ENCODE data around the gene SLC25A26.

SLC25A26 gene

GRCh38 chr3:66378256-66378655 is 157.5 kb downstream of the SLC25A26 start:
- Histone ChIP-seq H3K4me1 (ENCODE audit: control insufficient read depth, low read depth, low read length) (no peaks in the 10 kb centered on the region), H3K4me3 (ENCODE audit: low read length) (no peak overlapping the region), H3K27ac (ENCODE audit: low read length) (no peak overlapping the region), H3K36me3 (ENCODE audit: control insufficient read depth, low read depth, low read length) (peaks cover 79% of the 10 kb centered on the region), H3K9me3 (ENCODE audit: control insufficient read depth, low read depth, low read length) (no peaks in the 10 kb centered on the region), H3K9ac (ENCODE audit: low read length) (no peak overlapping the region), H3K27me3 (ENCODE audit: control insufficient read depth, insufficient read depth, low read length) (no peaks in the 10 kb centered on the region)

GRCh38 chr3:66379565-66379964 is 158.8 kb downstream of the SLC25A26 start:
- Histone ChIP-seq H3K27ac (ENCODE audit: low read length) (no peak overlapping the region), H3K36me3 (ENCODE audit: control insufficient read depth, low read depth, low read length) (peaks cover 92% of the 10 kb centered on the region), H3K9ac (ENCODE audit: low read length) (no peak overlapping the region), H3K4me1 (ENCODE audit: control insufficient read depth, low read depth, low read length) (no peaks in the 10 kb centered on the region), H3K27me3 (ENCODE audit: control insufficient read depth, insufficient read depth, low read length) (no peaks in the 10 kb centered on the region), H3K4me3 (ENCODE audit: low read length) (no peak overlapping the region), H3K9me3 (ENCODE audit: control insufficient read depth, low read depth, low read length) (no peaks in the 10 kb centered on the region)

GRCh38 chr3:66380200-66380932 is 159.6 kb downstream of the SLC25A26 start:
- Histone ChIP-seq H3K9ac (ENCODE audit: low read length) (no peak overlapping the region), H3K27ac (ENCODE audit: low read length) (no peak overlapping the region), H3K4me1 (ENCODE audit: control insufficient read depth, low read depth, low read length) (no peaks in the 10 kb centered on the region), H3K4me3 (ENCODE audit: low read length) (no peak overlapping the region), H3K27me3 (ENCODE audit: control insufficient read depth, insufficient read depth, low read length) (no peaks in the 10 kb centered on the region), H3K9me3 (ENCODE audit: control insufficient read depth, low read depth, low read length) (no peaks in the 10 kb centered on the region), H3K36me3 (ENCODE audit: control insufficient read depth, low read depth, low read length) (peaks cover 100% of the 10 kb centered on the region)

- no peaks in the 10 kb centered on the region for H3K27me3 ChIP-seq (ENCODE audit: control insufficient read depth, insufficient read depth, low read length)
- H3K4me1 ChIP-seq (ENCODE audit: control insufficient read depth, low read depth, low read length): no peaks in the 10 kb centered on the region
- H3K36me3 ChIP-seq (ENCODE audit: control insufficient read depth, low read depth, low read length): peaks cover 100% of the 10 kb centered on the region
- no peak overlapping the region for H3K9ac ChIP-seq (ENCODE audit: low read length)
- H3K4me3 ChIP-seq (ENCODE audit: low read length): no peak overlapping the region
- H3K27ac ChIP-seq (ENCODE audit: low read length): no peak overlapping the region
- H3K9me3 ChIP-seq (ENCODE audit: control insufficient read depth, low read depth, low read length): no peaks in the 10 kb centered on the region
Measured at GRCh38 chr3:66381626-66382025, 160.8 kb downstream of the SLC25A26 start.

- Histone ChIP-seq H3K4me3 (ENCODE audit: low read length) (no peak overlapping the region), H3K9ac (ENCODE audit: low read length) (no peak overlapping the region), H3K36me3 (ENCODE audit: control insufficient read depth, low read depth, low read length) (peaks cover 99% of the 10 kb centered on the region), H3K4me1 (ENCODE audit: control insufficient read depth, low read depth, low read length) (no peaks in the 10 kb centered on the region), H3K9me3 (ENCODE audit: control insufficient read depth, low read depth, low read length) (no peaks in the 10 kb centered on the region), H3K27ac (ENCODE audit: low read length) (no peak overlapping the region), H3K27me3 (ENCODE audit: control insufficient read depth, insufficient read depth, low read length) (no peaks in the 10 kb centered on the region)
Measured at GRCh38 chr3:66382142-66382541, 161.3 kb downstream of the SLC25A26 start.

GRCh38 chr3:66383023-66383422 is 162.2 kb downstream of the SLC25A26 start:
- Histone ChIP-seq H3K9ac (ENCODE audit: low read length) (no peak overlapping the region), H3K4me3 (ENCODE audit: low read length) (no peak overlapping the region), H3K36me3 (ENCODE audit: control insufficient read depth, low read depth, low read length) (peaks cover 94% of the 10 kb centered on the region)

GRCh38 chr3:66383998-66384745 is 163.4 kb downstream of the SLC25A26 start:
- Histone ChIP-seq H3K27ac (ENCODE audit: low read length) (no peak overlapping the region), H3K36me3 (ENCODE audit: control insufficient read depth, low read depth, low read length) (peaks cover 94% of the 10 kb centered on the region), H3K9ac (ENCODE audit: low read length) (no peak overlapping the region), H3K9me3 (ENCODE audit: control insufficient read depth, low read depth, low read length) (no peaks in the 10 kb centered on the region), H3K27me3 (ENCODE audit: control insufficient read depth, insufficient read depth, low read length) (no peaks in the 10 kb centered on the region), H3K4me3 (ENCODE audit: low read length) (no peak overlapping the region), H3K4me1 (ENCODE audit: control insufficient read depth, low read depth, low read length) (no peaks in the 10 kb centered on the region)

More at GRCh38 chr3:66383023-66383422, 162.2 kb downstream of the SLC25A26 start:
- H3K27ac ChIP-seq (ENCODE audit: low read length): no peak overlapping the region
- H3K4me1 ChIP-seq (ENCODE audit: control insufficient read depth, low read depth, low read length): no peaks in the 10 kb centered on the region
- no peaks in the 10 kb centered on the region for H3K9me3 ChIP-seq (ENCODE audit: control insufficient read depth, low read depth, low read length)
- H3K27me3 ChIP-seq (ENCODE audit: control insufficient read depth, insufficient read depth, low read length): no peaks in the 10 kb centered on the region

GRCh38 chr3:66385066-66385465 is 164.3 kb downstream of the SLC25A26 start:
- Histone ChIP-seq H3K9me3 (ENCODE audit: control insufficient read depth, low read depth, low read length) (no peaks in the 10 kb centered on the region), H3K36me3 (ENCODE audit: control insufficient read depth, low read depth, low read length) (peaks cover 87% of the 10 kb centered on the region), H3K4me1 (ENCODE audit: control insufficient read depth, low read depth, low read length) (no peaks in the 10 kb centered on the region), H3K9ac (ENCODE audit: low read length) (no peak overlapping the region), H3K27ac (ENCODE audit: low read length) (no peak overlapping the region), H3K27me3 (ENCODE audit: control insufficient read depth, insufficient read depth, low read length) (no peaks in the 10 kb centered on the region), H3K4me3 (ENCODE audit: low read length) (no peak overlapping the region)

GRCh38 chr3:66386011-66386924 is 165.5 kb downstream of the SLC25A26 start:
- no peak overlapping the region for H3K9ac ChIP-seq (ENCODE audit: low read length)
- no peak overlapping the region for H3K27ac ChIP-seq (ENCODE audit: low read length)
- peaks cover 85% of the 10 kb centered on the region for H3K36me3 ChIP-seq (ENCODE audit: control insufficient read depth, low read depth, low read length)
- no peaks in the 10 kb centered on the region for H3K4me1 ChIP-seq (ENCODE audit: control insufficient read depth, low read depth, low read length)
- H3K9me3 ChIP-seq (ENCODE audit: control insufficient read depth, low read depth, low read length): no peaks in the 10 kb centered on the region
- no peaks in the 10 kb centered on the region for H3K27me3 ChIP-seq (ENCODE audit: control insufficient read depth, insufficient read depth, low read length)
- H3K4me3 ChIP-seq (ENCODE audit: low read length): no peak overlapping the region

GRCh38 chr3:66386925-66387650 is 166.3 kb downstream of the SLC25A26 start:
- no peaks in the 10 kb centered on the region for H3K4me1 ChIP-seq (ENCODE audit: control insufficient read depth, low read depth, low read length)
- H3K36me3 ChIP-seq (ENCODE audit: control insufficient read depth, low read depth, low read length): peaks cover 84% of the 10 kb centered on the region
- no peaks in the 10 kb centered on the region for H3K9me3 ChIP-seq (ENCODE audit: control insufficient read depth, low read depth, low read length)
- H3K9ac ChIP-seq (ENCODE audit: low read length): no peak overlapping the region
- H3K27me3 ChIP-seq (ENCODE audit: control insufficient read depth, insufficient read depth, low read length): no peaks in the 10 kb centered on the region
- no peak overlapping the region for H3K27ac ChIP-seq (ENCODE audit: low read length)
- H3K4me3 ChIP-seq (ENCODE audit: low read length): no peak overlapping the region

GRCh38 chr3:66390013-66390412 is 169.2 kb downstream of the SLC25A26 start:
- Histone ChIP-seq H3K9ac (ENCODE audit: low read length) (no peak overlapping the region), H3K27ac (ENCODE audit: low read length) (no peak overlapping the region), H3K4me3 (ENCODE audit: low read length) (no peak overlapping the region), H3K27me3 (ENCODE audit: control insufficient read depth, insufficient read depth, low read length) (no peaks in the 10 kb centered on the region), H3K9me3 (ENCODE audit: control insufficient read depth, low read depth, low read length) (no peaks in the 10 kb centered on the region), H3K36me3 (ENCODE audit: control insufficient read depth, low read depth, low read length) (peaks cover 84% of the 10 kb centered on the region), H3K4me1 (ENCODE audit: control insufficient read depth, low read depth, low read length) (no peaks in the 10 kb centered on the region)
